ENCODE data around the gene SND1.

SND1 gene

GRCh38 chr7:127933146-127933545, 281.2 kb downstream of the SND1 start:
- no peak for DNase-seq (ENCODE audit: low read depth in 2 of 2)

GRCh38 chr7:127934711-127935110, 282.7 kb downstream of the SND1 start:
- no peak for DNase-seq (ENCODE audit: low read depth in 2 of 2)

DNA sequence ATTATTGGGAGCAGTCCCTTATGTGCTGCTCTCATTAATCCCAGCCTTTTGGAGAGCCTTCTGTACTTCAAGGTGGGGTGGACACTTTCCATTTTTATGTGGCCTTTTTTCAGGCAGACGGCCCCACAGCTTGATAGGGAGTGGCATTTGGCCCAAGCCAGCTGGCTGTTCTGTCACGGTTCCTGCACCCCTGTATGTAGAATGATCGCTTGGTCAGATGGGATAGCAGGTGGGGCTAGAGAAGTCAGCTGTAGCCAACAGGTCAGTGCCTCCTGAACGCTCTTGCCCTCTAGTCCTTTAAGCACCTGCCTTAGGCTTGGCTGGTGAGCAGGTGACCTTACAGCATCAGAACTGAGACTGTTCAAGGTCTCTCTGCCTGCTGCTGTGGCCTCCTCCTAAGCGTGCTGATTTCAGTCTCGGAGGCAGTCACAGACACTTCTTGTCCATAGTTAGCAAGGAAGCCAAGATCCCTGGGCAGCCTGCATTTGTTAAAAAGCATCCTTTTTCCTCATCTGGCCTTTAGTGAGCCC, 283.9 kb downstream of the SND1 start:
- DNase-seq (ENCODE audit: low read depth in 2 of 2) = no peak

GRCh38 chr7:127937066-127937680, 285.2 kb downstream of the SND1 start:
- no peak for DNase-seq (ENCODE audit: low read depth in 2 of 2)

GRCh38 chr7:127938588-127938987, 286.6 kb downstream of the SND1 start:
- peak; percentile 43 to 45 for DNase-seq (ENCODE audit: low read depth in 2 of 2)

GRCh38 chr7:127940381-127941160, 288.6 kb downstream of the SND1 start:
- no peak for DNase-seq (ENCODE audit: low read depth in 2 of 2)

DNA sequence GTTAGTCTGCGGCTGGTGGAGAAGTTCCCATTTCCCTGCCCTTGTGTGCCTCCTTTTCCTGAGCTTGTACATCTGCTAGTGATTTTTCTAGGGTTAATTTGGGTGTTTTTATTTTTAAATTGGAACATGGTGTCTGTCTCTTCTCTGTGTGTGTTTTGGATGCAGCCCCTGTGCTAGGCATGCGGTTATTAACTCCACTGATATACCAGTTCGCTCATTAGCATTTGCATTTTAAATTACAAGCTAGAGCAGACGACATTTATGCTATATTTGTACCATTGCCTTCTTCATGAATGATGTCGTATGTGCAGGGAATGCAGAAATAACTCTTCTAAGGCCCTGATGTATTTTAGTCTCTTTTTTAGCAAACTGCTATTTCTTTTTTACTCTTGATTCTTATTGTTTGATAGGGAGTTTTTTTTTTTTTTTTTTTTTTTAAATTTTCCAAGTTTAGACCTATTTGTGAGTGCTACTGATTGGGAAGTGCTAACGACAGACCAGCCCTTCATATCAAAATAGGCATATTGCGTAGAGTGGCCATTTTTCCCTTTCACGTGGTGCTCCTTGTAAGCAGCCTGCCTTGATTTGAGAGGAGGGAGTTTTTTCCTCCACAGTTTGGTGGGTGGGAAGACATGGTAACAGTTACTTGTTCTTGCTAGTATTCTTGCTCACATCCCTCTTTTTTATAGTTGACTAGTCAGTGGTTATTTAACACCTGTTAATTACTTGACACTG, 289.6 kb downstream of the SND1 start:
- no peak for DNase-seq (ENCODE audit: low read depth in 2 of 2)

- peak in 1 of 2 experiments; percentile 26 for DNase-seq (ENCODE audit: low read depth in 2 of 2)
Measured at GRCh38 chr7:127943541-127944521, 291.8 kb downstream of the SND1 start.

- no peak for DNase-seq (ENCODE audit: low read depth in 2 of 2)
Measured at GRCh38 chr7:127946111-127946510, 294.1 kb downstream of the SND1 start.

DNA sequence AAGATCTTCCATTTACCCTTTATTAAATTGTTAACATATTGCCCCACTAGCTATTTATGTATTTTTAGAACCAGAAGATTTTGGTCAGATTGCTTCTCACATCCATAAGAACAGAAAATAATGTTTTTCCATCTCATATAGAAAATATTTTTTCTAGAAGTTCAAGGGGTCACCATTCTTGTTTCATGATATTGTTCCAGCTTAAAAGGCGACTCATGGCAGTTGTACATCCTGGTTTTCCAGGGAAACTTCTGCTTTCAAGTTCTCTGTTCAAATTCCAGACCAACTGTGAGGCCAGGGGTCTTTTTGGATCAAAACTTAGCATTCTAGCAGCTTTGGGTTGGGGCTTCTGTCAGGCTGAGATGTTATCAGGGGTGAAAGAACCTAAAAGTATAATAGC, 294.9 kb downstream of the SND1 start:
- no peak for DNase-seq (ENCODE audit: low read depth in 2 of 2)

DNA sequence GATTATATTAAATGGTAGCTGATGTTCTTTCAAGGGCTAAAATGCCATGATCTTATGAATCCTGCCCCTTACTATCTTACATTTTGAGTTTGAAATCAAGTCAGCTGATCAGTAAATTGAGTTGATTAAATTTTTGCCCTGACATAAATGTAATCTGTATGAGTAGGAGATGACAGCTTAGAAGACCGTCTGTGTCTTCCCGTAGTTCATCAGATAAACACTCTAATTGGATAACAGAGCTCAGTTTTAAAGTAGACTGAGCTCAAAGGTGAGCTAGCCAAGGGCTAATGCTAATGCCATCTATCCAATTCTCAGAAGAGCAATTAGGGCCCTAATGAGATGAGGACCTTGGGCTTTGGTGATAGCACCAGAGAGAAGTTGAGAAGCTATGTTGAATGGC, 296.3 kb downstream of the SND1 start:
- no peak for DNase-seq (ENCODE audit: low read depth in 2 of 2)

DNA sequence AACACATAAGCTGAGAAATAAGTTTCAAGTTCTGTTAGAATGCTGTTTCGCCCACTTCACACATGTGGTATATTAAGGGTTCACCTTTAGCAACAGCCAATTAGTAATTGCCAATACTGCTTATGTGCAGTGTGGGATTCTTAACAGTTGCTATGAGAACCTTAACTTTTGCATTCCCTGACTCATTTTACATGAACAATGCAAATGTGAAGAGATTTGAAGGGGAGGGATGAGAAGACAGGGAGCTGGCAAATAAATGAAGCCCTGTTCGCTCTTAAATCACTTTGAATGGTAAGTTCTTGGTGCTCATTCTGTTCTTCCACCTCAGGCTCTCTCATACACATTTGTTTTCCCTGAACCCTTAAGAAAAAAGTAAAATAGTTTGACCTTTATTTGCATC, 296.9 kb downstream of the SND1 start:
- no peak for DNase-seq (ENCODE audit: low read depth in 2 of 2)

GRCh38 chr7:127949769-127950222, 297.8 kb downstream of the SND1 start:
- no peak for DNase-seq (ENCODE audit: low read depth in 2 of 2)

DNA sequence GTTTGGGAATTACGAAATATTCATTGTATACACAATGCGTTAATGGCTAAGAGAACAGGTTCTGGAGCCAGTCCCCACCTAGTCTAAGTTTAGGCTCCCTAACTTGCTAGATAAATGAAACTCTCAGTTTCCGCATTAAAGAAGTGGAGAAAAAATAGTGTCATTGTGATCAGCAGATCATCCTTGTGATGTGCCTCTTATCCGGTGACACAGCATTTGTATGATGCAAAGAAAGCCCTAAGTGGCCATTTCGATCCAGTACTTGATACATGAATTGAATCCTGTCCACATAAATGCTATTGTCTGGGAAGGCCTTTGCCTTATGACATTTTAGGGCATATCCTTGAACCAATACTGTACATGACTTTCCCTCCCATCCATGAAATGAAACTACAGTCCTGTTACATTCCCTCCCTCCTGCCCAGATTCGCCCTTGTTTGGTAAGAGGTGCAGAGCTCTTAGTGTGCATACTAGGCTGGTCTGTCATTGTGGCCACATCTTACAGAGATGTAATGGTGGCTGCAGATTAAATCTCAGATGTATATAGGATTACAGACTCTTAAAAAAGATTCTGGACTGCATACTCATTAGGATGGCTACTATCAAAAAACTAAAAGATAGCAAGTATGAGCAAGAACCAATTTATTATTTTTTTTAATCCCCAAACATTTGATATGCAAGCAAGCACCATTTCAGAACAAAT, 298.4 kb downstream of the SND1 start:
- DNase-seq (ENCODE audit: low read depth in 2 of 2) = no peak

- DNase-seq (ENCODE audit: low read depth in 2 of 2) = no peak
Measured at GRCh38 chr7:127953423-127954356, 301.7 kb downstream of the SND1 start.

DNA sequence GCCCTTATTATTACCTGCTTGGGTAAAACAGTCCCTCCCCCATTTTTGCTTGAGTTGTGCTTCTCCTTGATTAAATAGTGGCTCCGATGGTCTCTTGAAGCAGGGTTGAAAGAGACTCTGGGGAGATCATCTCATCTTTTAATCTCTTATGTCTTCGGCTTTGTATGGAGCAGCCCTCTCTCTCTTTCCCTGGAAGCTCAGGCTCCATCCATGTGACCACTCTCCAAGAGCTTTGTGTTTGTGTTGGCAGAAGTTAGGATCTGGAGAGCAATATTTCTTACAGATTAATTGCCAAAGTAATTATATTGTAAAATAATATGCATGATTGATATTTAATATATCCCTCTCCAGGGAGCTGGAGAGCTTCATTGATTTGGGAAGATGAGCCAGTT, 302.4 kb downstream of the SND1 start:
- no peak for DNase-seq (ENCODE audit: low read depth in 2 of 2)

DNA sequence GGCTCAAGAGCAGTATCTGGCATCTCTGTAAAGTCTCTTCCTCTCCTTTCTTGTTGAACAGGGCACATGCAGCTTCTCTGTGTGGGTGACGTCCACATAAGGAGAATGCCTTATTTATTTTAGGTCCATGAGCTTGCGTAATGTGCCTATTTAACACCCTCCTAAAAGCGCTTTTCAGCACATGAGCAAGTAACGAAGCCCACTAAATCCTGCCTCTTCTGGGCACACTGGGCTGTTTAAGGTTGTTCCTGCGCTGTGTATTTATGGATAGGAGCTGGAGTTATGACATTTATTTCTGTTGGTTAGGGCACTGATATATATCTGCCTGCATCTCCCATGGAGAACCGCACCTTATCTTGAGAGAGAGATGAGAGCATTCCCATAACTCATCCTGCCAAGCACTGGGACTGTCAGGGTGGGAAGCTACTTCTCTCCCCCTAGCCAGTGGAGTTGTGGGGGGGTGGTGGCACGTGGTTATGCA, 303.1 kb downstream of the SND1 start:
- DNase-seq (ENCODE audit: low read depth in 2 of 2) = no peak

- DNase-seq (ENCODE audit: low read depth in 2 of 2) = no peak
Measured at GRCh38 chr7:127957886-127958285, 305.9 kb downstream of the SND1 start.

- DNase-seq (ENCODE audit: low read depth in 2 of 2) = no peak
Measured at GRCh38 chr7:127959770-127960169, 307.8 kb downstream of the SND1 start.
